Stimulated activated CD4-positive, alpha-beta T cell treated with anti-CD3 and anti-CD28 coated beads, Interleukin-2, amount 100 ng/mL, for 4 hours (primary cell): ENCODE data around the gene TMEM63A.
"Not testable (repeated sequence)": the region's sequence is repeated elsewhere in the genome, so short reads cannot be mapped to it uniquely, and the experiment has no call there.

Experiments used
- DNase-seq: peaks from one replicate; pipeline ENCODE4 v3.0.0-alpha.2; 2020; ENCODE audit warnings: low read depth

TMEM63A gene

DNA sequence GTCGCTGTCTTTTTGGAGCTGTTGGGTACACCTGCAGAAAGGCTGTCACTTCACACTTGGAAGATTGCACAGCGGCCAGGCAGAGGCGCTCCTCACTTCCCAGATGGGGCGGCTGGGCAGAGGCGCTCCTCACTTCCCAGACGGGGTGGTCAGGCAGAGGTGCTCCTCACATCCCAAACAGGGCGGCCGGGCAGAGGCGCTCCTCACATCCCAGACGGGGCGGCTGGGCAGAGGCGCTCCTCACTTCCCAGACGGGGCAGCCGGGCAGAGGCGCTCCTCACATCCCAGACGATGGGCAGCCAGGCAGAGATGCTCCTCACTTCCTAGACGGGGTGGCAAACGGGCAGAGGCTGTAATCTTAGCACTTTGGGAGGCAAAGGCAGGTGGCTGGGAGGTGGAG lies 86.1 kb downstream of the TMEM63A start:
- DNase-seq: not testable (repeated sequence)
